ENCODE measurements around the gene BOLA3.

GRCh38 chr2:74162951-74163350 is 15.2 kb upstream of the BOLA3 start:
- TF ChIP-seq, protein P1, sequence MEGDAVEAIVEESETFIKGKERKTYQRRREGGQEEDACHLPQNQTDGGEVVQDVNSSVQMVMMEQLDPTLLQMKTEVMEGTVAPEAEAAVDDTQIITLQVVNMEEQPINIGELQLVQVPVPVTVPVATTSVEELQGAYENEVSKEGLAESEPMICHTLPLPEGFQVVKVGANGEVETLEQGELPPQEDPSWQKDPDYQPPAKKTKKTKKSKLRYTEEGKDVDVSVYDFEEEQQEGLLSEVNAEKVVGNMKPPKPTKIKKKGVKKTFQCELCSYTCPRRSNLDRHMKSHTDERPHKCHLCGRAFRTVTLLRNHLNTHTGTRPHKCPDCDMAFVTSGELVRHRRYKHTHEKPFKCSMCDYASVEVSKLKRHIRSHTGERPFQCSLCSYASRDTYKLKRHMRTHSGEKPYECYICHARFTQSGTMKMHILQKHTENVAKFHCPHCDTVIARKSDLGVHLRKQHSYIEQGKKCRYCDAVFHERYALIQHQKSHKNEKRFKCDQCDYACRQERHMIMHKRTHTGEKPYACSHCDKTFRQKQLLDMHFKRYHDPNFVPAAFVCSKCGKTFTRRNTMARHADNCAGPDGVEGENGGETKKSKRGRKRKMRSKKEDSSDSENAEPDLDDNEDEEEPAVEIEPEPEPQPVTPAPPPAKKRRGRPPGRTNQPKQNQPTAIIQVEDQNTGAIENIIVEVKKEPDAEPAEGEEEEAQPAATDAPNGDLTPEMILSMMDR (IDR thresholded peaks at IDR 0.05; ENCODE audit: low read length): no peak
- no peak for TF ChIP-seq EZH2 (IDR thresholded peaks at IDR 0.05; ENCODE audit: borderline replicate concordance, low read length)

All from OCI-LY1 (cell line).